WI38 (cell line): ENCODE measurements around the gene ZBTB38.

Source experiments
- H3K4me3 ChIP-seq: 2 replicates; pipeline ENCODE4 v1.5.1; 2011; ENCODE audit warnings: low read depth, mild to moderate bottlenecking, control low read depth, low read length
- TF ChIP-seq, protein P1 (sequence below): IDR thresholded peaks from 2 replicates; pipeline ENCODE4 v1.5.1; 2012; ENCODE audit warnings: low read depth, mild to moderate bottlenecking, control low read depth, low read length

The ZBTB38 gene

DNA sequence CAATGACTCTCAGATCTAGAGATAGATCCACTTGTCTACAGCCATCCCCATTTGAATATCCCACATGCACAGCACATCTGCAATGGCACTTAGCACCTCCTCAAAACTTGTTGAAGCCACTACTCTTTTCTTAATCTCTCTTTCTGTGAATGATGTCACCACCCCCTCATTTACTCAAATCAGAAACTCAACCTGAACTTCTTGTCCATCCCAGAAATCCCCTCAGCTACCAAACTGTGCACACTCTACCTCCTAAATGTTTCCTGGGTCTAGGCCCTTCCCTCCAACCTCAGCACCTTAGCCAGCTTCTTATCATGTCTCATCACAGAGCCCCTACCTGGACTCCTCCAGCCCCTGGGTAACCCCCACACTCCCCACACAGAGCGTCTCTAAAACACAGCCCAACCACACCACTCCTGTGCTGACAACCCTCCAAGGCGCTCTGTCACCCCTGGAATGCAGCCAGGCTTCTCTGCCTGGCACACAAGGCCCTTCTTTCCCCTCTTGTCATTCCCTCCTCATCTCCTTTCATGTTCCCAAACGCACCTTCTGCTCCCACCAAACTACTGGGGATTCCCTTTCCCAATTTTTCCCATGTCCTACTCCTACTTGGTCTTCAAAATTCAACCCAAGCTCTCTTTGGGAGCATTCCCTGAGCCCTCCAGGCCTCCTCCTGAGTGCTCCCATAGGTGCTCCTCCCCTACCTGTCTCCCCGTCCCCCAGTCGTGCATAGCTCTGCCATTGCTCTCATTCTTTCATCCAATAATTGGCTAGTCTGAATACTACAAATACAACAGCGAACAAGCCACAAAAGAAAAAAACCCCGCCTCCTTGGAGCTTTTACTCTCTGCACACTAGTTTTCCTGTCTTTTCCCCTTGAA, 39.8 kb upstream of the ZBTB38 start:
- TF ChIP-seq, protein P1, sequence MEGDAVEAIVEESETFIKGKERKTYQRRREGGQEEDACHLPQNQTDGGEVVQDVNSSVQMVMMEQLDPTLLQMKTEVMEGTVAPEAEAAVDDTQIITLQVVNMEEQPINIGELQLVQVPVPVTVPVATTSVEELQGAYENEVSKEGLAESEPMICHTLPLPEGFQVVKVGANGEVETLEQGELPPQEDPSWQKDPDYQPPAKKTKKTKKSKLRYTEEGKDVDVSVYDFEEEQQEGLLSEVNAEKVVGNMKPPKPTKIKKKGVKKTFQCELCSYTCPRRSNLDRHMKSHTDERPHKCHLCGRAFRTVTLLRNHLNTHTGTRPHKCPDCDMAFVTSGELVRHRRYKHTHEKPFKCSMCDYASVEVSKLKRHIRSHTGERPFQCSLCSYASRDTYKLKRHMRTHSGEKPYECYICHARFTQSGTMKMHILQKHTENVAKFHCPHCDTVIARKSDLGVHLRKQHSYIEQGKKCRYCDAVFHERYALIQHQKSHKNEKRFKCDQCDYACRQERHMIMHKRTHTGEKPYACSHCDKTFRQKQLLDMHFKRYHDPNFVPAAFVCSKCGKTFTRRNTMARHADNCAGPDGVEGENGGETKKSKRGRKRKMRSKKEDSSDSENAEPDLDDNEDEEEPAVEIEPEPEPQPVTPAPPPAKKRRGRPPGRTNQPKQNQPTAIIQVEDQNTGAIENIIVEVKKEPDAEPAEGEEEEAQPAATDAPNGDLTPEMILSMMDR: no peak
- H3K4me3 ChIP-seq: no peak overlapping the region

DNA sequence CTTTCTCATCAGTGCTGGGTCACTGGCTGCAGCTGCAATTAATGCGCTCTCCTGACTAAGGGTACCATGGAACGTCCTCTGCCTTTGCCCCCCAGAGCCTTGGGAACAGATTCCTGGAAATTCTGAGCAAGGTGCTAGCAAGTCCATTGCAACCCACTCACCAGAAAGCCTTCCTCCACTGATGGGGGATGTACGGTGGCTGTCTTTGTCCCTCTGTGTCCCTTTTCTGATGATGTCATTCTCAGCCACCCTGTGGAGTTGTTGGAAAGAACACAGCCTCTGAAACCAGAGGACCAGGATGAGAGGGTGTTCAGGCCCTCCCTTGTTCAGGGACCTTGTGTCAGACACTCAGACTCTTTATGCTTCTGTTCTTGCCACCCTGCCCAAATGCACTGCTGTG, 38.1 kb upstream of the ZBTB38 start:
- H3K4me3 ChIP-seq: no peak overlapping the region
- TF ChIP-seq, protein P1: no peak

DNA sequence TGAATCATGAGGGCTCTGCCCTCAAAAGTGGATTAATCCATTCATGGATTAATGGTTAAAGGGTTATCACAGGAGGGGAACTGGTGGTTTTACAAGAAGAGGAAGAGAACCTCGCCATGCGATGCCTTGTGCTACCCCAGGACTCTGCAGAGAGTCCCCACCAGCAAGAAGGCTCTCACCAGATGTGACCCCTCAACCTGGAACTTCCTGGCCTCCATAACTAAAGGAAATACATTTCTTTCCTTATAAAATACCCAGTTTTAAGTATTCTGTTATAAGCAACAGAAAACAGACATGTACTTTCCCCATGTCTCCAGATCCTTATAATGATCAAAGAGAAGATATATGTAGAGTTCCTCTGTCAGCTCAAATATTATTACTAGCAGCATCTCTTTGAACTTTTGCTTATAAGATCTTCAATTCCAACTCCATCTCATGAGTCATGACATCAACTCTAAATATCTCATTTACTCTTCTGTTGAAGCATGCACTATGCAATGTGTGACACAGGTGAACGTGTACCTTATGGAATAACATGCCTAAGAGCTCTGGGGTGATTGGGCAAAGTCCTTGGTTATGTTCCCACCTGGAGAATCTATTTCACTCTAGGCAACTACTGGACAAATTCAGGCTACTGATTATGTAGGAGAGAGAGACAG, 37.5 kb upstream of the ZBTB38 start:
- TF ChIP-seq, protein P1: no peak

DNA sequence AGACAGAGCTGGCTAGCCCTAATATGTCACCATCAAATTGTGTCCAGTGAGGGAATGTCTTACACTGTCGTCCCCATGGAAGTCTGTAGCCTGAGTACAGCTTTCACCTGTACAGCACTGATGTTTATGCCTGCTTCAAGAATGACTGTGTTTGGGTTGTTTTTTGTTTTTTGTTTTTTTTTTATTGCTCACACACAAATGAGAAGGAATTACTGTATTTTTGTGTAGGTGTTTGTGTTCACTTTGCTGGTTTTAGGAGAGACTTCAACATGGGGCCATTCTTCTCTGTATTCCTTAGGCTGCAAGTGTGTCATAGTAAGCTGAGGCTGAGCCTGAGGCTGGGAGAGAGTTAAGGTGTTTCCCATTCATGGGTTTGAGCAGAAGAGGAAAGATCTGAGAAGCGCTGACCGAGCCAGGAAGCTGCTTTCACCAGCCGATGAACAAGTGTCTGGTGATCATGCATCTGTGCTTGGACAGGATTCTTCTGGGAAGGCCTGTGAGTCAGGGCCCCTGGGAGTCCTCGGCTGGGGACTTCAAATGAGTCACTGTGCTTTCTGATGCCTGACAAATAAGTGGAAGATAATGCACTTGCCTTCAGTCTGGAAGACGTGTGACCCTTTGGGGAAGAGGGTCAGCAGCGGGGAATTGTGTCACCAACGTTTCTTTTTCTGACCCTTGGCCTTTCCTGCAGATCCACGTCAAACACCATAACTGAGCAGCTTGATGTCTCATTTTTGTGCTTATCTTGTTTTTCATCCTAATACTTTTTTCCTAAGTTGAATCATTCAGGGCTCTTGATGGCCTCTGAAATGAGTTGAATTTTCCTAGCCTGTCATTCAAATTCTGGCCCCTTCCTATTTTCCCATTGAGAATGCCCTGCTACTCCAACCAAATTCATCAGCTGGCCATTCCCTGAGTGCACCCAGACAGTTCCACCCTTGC, 36.7 kb upstream of the ZBTB38 start:
- no peak overlapping the region for H3K4me3 ChIP-seq
- TF ChIP-seq, protein P1: no peak

More for the DNA sequence above, 37.5 kb upstream of the ZBTB38 start:
- H3K4me3 ChIP-seq: no peak overlapping the region

DNA sequence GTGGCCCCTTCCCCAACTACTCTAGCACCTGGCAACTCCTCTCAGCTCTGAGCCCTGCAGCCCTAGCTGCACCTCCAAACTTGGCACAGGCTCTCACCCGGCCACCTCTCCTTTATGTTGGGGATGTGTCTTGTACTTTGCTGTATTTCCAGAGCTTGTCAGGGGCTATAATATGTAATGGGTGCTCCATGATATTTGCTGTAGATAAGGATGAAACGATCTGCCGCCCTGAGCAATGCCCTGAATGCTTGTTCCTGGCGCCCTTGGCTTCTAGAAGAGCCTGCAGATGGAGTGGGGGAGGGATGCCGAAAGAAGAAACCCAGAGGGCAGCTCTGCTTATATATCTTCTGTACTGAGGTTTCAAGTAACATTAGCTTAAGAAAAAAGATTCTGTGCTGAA, 35.9 kb upstream of the ZBTB38 start:
- H3K4me3 ChIP-seq: no peak overlapping the region
- TF ChIP-seq, protein P1: no peak

DNA sequence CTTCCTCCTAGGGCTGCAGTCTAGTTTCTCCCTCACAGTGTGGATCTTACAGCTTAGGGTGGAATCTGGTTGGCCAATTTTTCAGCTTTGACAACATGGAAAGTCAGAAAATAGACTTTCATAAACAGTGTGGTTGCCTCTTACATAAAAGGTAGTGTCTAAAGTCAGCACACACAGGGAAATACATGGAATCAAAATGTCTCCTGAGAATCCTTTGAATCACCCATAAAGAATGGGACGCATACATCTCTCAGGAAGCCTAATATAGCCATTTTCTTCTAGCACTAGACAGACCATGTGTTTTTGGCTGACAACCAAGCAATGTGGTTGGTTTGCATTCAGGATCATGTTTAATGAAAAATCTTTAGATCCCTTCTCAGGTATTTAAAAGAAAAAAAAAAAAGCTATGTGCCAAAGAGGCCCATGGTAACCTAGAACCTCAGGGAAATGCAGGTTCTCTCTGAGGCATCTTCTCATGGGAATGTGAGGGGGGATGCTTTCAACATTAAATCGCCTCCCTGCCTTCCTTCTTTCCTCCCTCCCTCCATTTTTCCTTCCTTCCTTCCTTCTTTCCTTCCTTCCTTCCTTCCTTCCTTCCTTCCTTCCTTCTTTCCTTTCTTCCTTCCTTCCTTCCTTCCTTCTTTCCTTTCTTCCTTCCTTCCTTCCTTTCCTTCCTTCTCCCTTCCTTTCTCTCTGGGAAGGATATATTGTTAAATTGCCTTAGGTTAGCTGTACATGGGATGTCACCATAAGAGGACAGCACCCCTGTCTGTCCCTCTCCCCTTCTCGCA, 34.3 kb upstream of the ZBTB38 start:
- no peak overlapping the region for H3K4me3 ChIP-seq
- TF ChIP-seq, protein P1: no peak
